A673 (cell line): ENCODE data around the gene SND1.

Source experiments
- EZH2 ChIP-seq: fragments of 200-600 bp; sonication (generic); IDR thresholded peaks from 2 replicates; pipeline ENCODE4 v1.6.1; 2017; ENCODE audit warnings: borderline replicate concordance, low read depth, mild to moderate bottlenecking, mixed read lengths, antibody characterized with exemption, low read length; ENCODE audit not compliant: poor library complexity, severe bottlenecking
- TF ChIP-seq, protein P1 (sequence below): fragments of 300-800, 200-600 bp; sonication (generic); conservative IDR thresholded peaks from 2 replicates; pipeline ENCODE4 v1.5.1; 2017; ENCODE audit warnings: low read depth, mild to moderate bottlenecking, antibody characterized with exemption, low read length, moderate library complexity, mixed read lengths

DNA sequence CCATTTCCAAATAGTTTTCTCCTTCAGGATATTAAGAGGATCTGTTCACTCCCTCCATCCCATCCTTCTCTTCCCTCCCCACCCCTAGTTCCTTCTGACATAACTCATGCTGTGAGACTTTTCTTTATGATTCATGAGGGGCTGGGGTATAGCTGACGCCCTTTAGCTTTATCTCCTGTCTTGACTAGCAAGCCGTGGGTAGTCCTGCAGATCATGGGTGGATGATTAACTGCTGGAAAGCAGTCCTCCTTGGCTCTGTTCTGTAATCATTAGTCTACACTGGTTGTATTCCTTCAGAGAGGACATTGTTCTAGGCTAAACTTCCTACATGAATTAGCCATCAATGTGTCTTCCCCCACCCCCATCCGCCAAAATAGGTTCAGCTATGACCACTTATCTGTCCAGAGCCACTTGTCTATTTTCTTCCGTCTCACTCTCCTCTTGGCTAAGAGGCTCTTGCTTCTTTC is 243.9 kb downstream of the SND1 start:
- TF ChIP-seq, protein P1, sequence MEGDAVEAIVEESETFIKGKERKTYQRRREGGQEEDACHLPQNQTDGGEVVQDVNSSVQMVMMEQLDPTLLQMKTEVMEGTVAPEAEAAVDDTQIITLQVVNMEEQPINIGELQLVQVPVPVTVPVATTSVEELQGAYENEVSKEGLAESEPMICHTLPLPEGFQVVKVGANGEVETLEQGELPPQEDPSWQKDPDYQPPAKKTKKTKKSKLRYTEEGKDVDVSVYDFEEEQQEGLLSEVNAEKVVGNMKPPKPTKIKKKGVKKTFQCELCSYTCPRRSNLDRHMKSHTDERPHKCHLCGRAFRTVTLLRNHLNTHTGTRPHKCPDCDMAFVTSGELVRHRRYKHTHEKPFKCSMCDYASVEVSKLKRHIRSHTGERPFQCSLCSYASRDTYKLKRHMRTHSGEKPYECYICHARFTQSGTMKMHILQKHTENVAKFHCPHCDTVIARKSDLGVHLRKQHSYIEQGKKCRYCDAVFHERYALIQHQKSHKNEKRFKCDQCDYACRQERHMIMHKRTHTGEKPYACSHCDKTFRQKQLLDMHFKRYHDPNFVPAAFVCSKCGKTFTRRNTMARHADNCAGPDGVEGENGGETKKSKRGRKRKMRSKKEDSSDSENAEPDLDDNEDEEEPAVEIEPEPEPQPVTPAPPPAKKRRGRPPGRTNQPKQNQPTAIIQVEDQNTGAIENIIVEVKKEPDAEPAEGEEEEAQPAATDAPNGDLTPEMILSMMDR = no peak
- TF ChIP-seq EZH2 = no peak
